ENCODE data around the gene MTMR2. TPM values are rescaled to one million over a fixed set of nuclear protein-coding genes. Genes with fewer than 3 reads are reported as not detected.

The MTMR2 gene
- total and polyA plus RNA-seq, 2 experiments from 2014 or later = 26.6 to 52.6 TPM

- Mint-ChIP-seq H3K27ac (no peak overlapping the region), H3K36me3 (ENCODE audit: low read depth) (no peaks in the 10 kb centered on the region), H3K4me1 (peaks cover 14% of the 10 kb centered on the region), H3K27me3 (ENCODE audit: insufficient read depth, low read depth, poor library complexity) (no peaks in the 10 kb centered on the region), H3K4me3 (no peak overlapping the region), H3K9me3 (no peaks in the 10 kb centered on the region)
- ATAC-seq = no peak
- no peak overlapping the region for H3K27ac ChIP-seq (ENCODE audit: low read depth)
- H3K27me3 ChIP-seq (ENCODE audit: insufficient read depth) = no peaks in the 10 kb centered on the region
- no peaks in the 10 kb centered on the region for H3K36me3 ChIP-seq (ENCODE audit: insufficient read depth)
- no peak overlapping the region for H2AFZ ChIP-seq
- no peaks in the 10 kb centered on the region for H3K9me2 ChIP-seq (ENCODE audit: insufficient read depth)
- no peak overlapping the region for H3K4me2 ChIP-seq
- H3F3A ChIP-seq (replicated peaks; ENCODE audit: low read depth) = no peaks in the 10 kb centered on the region
- no peak overlapping the region for H3K4me3 ChIP-seq
- no peaks in the 10 kb centered on the region for H4K20me1 ChIP-seq (replicated peaks; ENCODE audit: insufficient read depth)
- no peak for DNase-seq (ENCODE audit: low spot score)
- TF ChIP-seq STAT1 (IDR thresholded peaks at IDR 0.05; ENCODE audit: unreplicated experiment) (no peak), JUNB (IDR thresholded peaks at IDR 0.05; ENCODE audit: unreplicated experiment) (no peak), ZNF114 (CRISPR knock-in tag; IDR thresholded peaks at IDR 0.05) (no peak), EZH2phosphoT487 (IDR thresholded peaks at IDR 0.05; ENCODE audit: unreplicated experiment) (no peak), ZNF462 (CRISPR knock-in tag; IDR thresholded peaks at IDR 0.05) (no peak), ETS1 (IDR thresholded peaks at IDR 0.05) (no peak), NANOG (IDR thresholded peaks at IDR 0.05; ENCODE audit: borderline replicate concordance) (no peak), EZH2 (IDR thresholded peaks at IDR 0.05; ENCODE audit: low read depth, unreplicated experiment) (no peak), CREB1 (CRISPR knock-in tag; IDR thresholded peaks at IDR 0.05; ENCODE audit: low read depth) (no peak), ZNF331 (CRISPR knock-in tag; IDR thresholded peaks at IDR 0.05; ENCODE audit: low read depth) (no peak), POLR2AphosphoS5 (IDR thresholded peaks at IDR 0.05; ENCODE audit: low read depth) (no peak), CTCF (conservative IDR thresholded peaks at IDR 0.05; ENCODE audit: low read depth in 2 of 2) (no peak)
- H3K79me2 ChIP-seq (replicated peaks; ENCODE audit: insufficient read depth) = peaks cover 84% of the 10 kb centered on the region
- peaks cover 12% of the 10 kb centered on the region for H3K4me1 ChIP-seq (ENCODE audit: insufficient read depth)
These were observed 15.1 kb downstream of the MTMR2 start for GRCh38 chr11:95908826-95909225.

Measured in GM23338 (cell line).